Lower lobe of right lung (tissue), 2 donors: ENCODE data around the gene SEPTIN3. TPM values are rescaled to one million over a fixed set of nuclear protein-coding genes. Genes with fewer than 3 reads are reported as not detected.

Experiments used
- ATAC-seq, 2 donors: fragments of 200-7000 bp; cut with Tn5 transposase; one replicate each; pipeline ENCODE4 v1.9.1; 2020 to 2022; ENCODE audit warnings: mild to moderate bottlenecking in 2 of 2, moderate library complexity in 2 of 2
- DNase-seq: peaks from one replicate; pipeline ENCODE4 v3.0.0-alpha.2; 2020
- H3K27ac ChIP-seq: fragments of 200-600 bp; one replicate; pipeline ENCODE4 v1.8.0; 2022
- H3K27me3 ChIP-seq: fragments of 200-600 bp; one replicate; pipeline ENCODE4 v1.8.0; 2022; ENCODE audit warnings: low read depth
- H3K36me3 ChIP-seq: fragments of 200-600 bp; one replicate; pipeline ENCODE4 v1.8.0; 2022; ENCODE audit warnings: mild to moderate bottlenecking
- H3K4me1 ChIP-seq: fragments of 200-600 bp; one replicate; pipeline ENCODE4 v1.8.0; 2022
- H3K4me3 ChIP-seq: fragments of 200-600 bp; one replicate; pipeline ENCODE4 v1.8.0; 2022; ENCODE audit warnings: mild to moderate bottlenecking
- H3K9me3 ChIP-seq: fragments of 200-600 bp; one replicate; pipeline ENCODE4 v1.8.0; 2022
- intact Hi-C: fragments of 100-400 bp; cut with DNase I; formaldehyde crosslinking; loops from one replicate; pipeline ENCODE4 v1.11.0; 2022
- total RNA-seq: library from RNA; stranded (reverse); fragmentation: NEBNext Ultra II Directional; extraction: Animal tissue kit (Norgen Biotek cat#: 25700); gene quantifications from one replicate; pipeline ENCODE4 v1.2.1, GENCODE V29; 2021
- TF ChIP-seq, protein P1 (sequence below): fragments of 200-600 bp; IDR thresholded peaks from one replicate; pipeline ENCODE4 v1.8.0; 2022; ENCODE audit warnings: antibody characterized with exemption, mild to moderate bottlenecking
- donor health status: DM: no; HTN: yes; CAD: no; lungs with severe emphysema.

SEPTIN3 gene
- total RNA-seq, 1 donor from 2014 or later = 2.5 TPM

DNA sequence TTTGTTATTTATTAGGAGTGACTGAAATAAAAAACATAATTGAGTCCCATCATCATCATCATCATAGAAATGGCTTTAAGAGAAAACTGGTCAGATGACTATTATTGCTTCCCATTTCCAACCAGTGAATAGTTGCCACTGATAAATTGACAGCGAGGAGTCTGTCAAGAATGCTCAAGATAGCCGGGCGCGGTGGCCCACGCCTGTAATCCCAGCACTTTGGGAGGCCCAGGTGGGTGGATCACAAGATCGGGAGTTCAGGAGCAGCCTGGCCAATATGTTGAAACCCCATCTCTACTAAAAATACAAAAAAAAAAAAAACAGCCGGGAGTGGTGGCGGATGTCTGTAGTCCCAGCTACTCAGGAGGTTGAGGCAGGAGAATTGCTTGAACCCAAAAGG is 31.2 kb downstream of the SEPTIN3 start:
- intact Hi-C loops = no loop called here
- Histone ChIP-seq H3K36me3 (no peaks in the 10 kb centered on the region), H3K9me3 (no peaks in the 10 kb centered on the region), H3K27me3 (peaks cover 6% of the 10 kb centered on the region), H3K4me3 (no peak overlapping the region), H3K27ac (no peak overlapping the region), H3K4me1 (peaks cover 12% of the 10 kb centered on the region)
- DNase-seq (no peak), ATAC-seq (no peak)
- TF ChIP-seq, protein P1, sequence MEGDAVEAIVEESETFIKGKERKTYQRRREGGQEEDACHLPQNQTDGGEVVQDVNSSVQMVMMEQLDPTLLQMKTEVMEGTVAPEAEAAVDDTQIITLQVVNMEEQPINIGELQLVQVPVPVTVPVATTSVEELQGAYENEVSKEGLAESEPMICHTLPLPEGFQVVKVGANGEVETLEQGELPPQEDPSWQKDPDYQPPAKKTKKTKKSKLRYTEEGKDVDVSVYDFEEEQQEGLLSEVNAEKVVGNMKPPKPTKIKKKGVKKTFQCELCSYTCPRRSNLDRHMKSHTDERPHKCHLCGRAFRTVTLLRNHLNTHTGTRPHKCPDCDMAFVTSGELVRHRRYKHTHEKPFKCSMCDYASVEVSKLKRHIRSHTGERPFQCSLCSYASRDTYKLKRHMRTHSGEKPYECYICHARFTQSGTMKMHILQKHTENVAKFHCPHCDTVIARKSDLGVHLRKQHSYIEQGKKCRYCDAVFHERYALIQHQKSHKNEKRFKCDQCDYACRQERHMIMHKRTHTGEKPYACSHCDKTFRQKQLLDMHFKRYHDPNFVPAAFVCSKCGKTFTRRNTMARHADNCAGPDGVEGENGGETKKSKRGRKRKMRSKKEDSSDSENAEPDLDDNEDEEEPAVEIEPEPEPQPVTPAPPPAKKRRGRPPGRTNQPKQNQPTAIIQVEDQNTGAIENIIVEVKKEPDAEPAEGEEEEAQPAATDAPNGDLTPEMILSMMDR = no peak

DNA sequence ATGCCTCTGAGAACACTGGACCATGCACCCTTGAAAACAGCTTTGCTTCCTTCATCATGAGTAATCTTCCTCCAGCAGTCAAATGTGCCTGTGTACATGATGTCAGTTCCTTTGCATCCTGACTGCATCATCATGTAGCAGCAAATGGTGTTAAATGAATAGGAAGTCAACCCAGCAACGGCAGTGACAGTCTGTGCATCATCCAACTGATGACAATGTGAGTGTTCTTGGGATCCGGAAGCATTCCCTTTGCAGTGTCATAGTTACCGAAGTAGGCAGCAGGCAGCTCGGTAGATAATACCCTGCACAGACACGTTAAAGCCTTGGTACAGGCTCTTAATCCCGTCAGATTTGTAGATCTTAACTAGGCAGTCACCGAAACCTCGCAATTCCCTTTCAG is 31.9 kb downstream of the SEPTIN3 start:
- no peak overlapping the region for H3K27ac ChIP-seq
- TF ChIP-seq, protein P1 = no peak
- no peak for ATAC-seq

GRCh38 chr22:42001706-42002105 is 32.5 kb downstream of the SEPTIN3 start:
- no peak for ATAC-seq
- no peak overlapping the region for H3K4me3 ChIP-seq
- TF ChIP-seq, protein P1 = no peak
- H3K4me1 ChIP-seq = peaks cover 12% of the 10 kb centered on the region
- intact Hi-C loops = no loop called here
- DNase-seq = no peak
- no peak overlapping the region for H3K27ac ChIP-seq
- H3K27me3 ChIP-seq = peaks cover 6% of the 10 kb centered on the region
- H3K9me3 ChIP-seq = no peaks in the 10 kb centered on the region
- H3K36me3 ChIP-seq = no peaks in the 10 kb centered on the region

More for the DNA sequence above, 31.9 kb downstream of the SEPTIN3 start:
- Histone ChIP-seq H3K27me3 (peaks cover 6% of the 10 kb centered on the region), H3K4me3 (no peak overlapping the region), H3K4me1 (peaks cover 12% of the 10 kb centered on the region), H3K9me3 (no peaks in the 10 kb centered on the region), H3K36me3 (no peaks in the 10 kb centered on the region)
- intact Hi-C loops = no loop called here
- no peak for DNase-seq

DNA sequence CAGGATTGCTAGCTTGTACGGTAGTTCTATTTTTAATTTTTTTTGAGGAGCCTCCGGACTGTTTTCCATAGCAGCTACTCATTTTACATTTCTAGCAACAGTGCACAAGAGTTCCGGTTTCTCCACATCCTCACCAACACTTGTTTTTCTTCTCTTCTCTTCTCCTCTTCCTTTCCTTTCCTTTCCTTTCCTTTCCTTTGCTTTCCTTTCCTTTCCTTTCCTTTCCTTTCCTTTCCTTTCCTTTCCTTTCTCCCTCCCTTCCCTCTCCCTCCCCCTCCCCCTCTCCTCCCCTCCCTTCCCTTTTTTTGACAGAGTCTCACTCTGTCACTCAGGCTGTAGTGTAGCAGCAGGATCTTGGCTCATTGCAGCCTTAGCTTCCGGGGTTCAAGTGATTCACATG is 38.7 kb downstream of the SEPTIN3 start:
- Histone ChIP-seq H3K9me3 (peaks cover 27% of the 10 kb centered on the region), H3K36me3 (no peaks in the 10 kb centered on the region), H3K27ac (no peak overlapping the region), H3K4me1 (no peaks in the 10 kb centered on the region), H3K27me3 (no peaks in the 10 kb centered on the region), H3K4me3 (no peak overlapping the region)
- TF ChIP-seq, protein P1 = no peak
- DNase-seq = no peak
- ATAC-seq = no peak
- intact Hi-C loops = no loop called here

DNA sequence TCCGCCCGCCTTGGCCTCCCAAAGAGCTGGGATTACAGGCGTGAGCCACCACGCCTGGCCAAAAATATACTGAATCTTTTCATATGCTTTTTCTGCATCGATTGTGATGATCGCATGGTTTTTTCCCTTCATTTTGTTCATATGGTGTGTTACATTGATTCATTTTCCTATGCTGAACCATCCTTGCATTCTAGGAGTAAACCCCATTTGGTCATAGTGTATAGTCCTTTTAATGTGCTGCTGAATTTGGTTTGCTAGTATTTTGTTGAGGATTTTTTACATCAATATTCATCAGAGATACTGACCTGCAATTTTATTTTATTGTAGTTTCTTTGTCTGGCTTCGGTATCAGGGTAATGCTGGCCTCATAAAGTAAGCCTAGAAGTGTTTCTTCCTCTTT is 41.5 kb downstream of the SEPTIN3 start:
- Histone ChIP-seq H3K27ac (no peak overlapping the region), H3K4me3 (no peak overlapping the region), H3K4me1 (no peaks in the 10 kb centered on the region), H3K27me3 (no peaks in the 10 kb centered on the region), H3K9me3 (peaks cover 27% of the 10 kb centered on the region), H3K36me3 (no peaks in the 10 kb centered on the region)
- no peak for DNase-seq
- ATAC-seq = no peak
- intact Hi-C loops = no loop called here
- TF ChIP-seq, protein P1 = no peak

DNA sequence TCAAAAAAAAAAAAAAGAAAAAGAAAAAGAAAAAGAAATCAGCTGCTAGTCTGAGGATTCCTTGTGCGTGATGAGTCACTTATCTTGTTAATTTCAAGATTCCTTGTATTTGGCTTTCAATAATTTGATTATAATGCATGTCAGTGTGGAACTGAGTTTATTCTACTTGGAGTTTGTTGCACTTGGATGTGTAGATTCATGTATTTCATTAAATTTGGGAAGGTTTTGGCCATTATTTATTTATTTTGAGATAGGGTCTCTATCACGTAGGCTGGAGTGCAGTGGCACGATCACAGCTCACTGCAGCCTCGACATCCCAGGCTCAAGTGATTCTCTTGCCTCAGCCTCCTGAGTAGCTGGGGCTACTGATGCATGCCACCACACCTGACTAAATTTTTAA is 44.1 kb downstream of the SEPTIN3 start:
- intact Hi-C loops = no loop called here

More for the DNA sequence above, 44.1 kb downstream of the SEPTIN3 start:
- Histone ChIP-seq H3K4me3 (no peak overlapping the region), H3K36me3 (no peaks in the 10 kb centered on the region), H3K27ac (no peak overlapping the region), H3K27me3 (no peaks in the 10 kb centered on the region), H3K4me1 (no peaks in the 10 kb centered on the region), H3K9me3 (peaks cover 27% of the 10 kb centered on the region)
- ATAC-seq = no peak
- TF ChIP-seq, protein P1 = no peak
- no peak for DNase-seq
